T-helper 2 cell treated with Interferon-gamma antibody and Interleukin-4, amounts not matched to agents 100 ng/mL and 5 ng/mL, for 36 hours (primary cell): ENCODE measurements around the gene CELF2. TPM values are rescaled to one million over a fixed set of nuclear protein-coding genes. Genes with fewer than 3 reads are reported as not detected.
"Not testable (repeated sequence)": the region's sequence is repeated elsewhere in the genome, so short reads cannot be mapped to it uniquely, and the experiment has no call there.

Experiments used
- intact Hi-C: fragments of 100-400 bp; cut with micrococcal nuclease; formaldehyde crosslinking; loops from one replicate; pipeline ENCODE4 v1.15.1; 2023
- total RNA-seq: library from RNA; stranded (reverse); gene quantifications from 2 replicates; pipeline ENCODE4 v1.2.3, GENCODE V29; 2022

Gene CELF2
- total RNA-seq, 1 donor from 2014 or later, result 152 TPM

DNA sequence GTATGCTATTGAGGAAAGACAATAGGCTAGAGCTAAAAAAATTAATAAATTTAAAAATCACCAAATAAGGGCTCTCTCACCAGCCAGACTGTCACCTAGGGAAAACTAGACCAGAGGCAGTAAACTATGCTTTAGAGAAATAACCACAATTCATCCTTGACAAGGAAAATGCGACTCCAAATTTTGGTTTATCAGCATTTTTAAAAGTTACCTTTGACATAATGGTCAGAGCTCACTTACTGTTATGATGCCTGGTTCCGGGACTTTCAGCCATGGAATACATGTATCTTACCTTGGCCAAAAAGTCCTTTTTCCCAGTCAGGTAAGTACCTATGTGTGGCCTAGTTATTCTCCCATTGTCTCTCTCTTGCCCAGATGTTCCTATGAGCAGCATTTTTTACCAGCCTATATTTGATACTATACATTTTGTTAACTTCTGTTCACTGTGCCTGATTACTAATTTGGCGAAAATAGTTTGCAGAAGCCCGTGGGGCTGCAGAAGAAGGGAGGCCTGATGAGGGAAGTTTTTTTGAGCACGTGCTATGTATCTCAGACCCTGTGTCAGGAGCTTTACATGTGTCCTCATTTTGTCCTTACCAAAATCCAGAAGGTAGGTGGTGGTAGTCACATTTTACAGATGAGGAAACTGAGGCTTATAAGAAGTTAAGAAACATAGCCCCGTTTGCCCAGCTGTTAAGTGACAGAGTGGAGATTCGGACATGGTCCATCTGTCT, 149.7 kb downstream of the CELF2 start:
- intact Hi-C loops, result loop anchor here (2.0 to 10.0 kb wide), 3 partner anchors 59 to 877 kb away; partner anchors contain the start of genes CELF2 and UPF2

DNA sequence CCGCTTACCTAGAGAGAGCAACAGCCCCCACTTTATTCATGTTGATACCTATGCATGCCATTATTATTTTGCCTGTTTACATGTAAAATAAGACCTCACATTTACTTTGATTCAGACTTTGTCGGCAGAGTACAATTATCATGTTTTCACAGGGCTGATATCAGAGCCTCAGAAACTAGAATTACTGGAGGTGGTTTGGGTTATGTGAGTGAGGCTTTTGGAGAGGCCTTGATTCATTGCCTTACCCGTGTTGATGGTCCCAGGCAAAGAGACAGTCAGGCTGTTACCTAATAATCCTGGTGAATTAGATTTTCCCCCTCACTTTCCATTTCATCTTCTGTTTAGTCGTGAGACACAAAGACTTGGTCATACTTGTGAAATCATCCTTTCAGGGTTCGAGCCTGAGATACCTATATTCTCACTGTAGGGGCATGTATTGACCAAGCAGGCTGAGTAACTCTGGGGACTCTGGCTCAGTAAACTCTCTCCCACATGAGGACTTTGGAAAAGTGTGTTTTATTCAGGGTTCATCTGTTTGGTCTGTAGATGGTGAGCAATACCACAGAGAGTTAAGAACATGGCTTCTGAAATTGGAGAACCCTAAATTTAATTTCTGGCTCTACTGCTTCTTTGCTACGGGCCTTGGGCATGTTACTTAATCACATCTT, 150.9 kb downstream of the CELF2 start:
- intact Hi-C loops, result loop anchor here (5.0 to 10.0 kb wide), 2 partner anchors 151 to 876 kb away; partner anchors contain the start of genes CELF2 and UPF2

DNA sequence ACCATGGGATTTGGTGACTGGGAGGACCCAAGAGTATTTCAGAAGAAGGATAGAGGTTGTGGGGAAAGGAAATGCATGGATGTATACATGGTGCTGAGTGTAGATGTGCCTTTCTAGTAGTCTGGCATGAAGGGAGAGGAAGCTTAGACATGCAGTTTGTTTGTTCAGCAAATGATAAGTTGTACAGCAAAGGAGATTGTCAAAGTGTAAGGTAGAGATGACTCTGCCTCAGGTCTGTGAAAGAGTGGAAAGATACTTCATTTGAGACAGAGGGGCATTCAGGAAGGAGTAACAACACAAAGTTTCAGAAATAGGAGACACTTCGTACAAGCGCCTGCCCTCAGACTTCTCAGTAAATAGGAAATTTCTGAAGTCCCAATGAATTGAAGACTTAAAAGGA, 152.3 kb downstream of the CELF2 start:
- intact Hi-C loops, result loop anchor here (5.0 to 10.0 kb wide), 2 partner anchors 153 to 875 kb away; partner anchors contain the start of genes CELF2 and UPF2

DNA sequence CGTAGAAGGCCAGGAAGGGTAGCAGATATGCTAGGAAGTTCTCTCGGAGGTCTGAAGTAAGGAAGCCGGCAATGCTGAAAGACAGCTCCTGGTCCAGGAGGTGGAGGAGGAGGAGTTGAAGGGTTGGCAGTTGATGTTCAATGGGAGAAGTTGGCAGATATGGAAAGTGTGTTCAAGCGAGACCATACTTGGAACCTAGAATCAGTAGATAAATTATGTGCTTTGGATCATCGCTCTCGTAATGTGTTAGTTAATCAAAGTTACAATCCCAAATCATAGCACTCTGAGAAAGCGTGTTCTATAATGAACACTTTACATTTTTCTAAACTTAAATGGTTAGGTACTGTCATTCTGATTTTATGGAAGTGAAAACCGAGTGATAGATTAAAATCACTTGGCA, 152.9 kb downstream of the CELF2 start:
- intact Hi-C loops, result no loop called here

DNA sequence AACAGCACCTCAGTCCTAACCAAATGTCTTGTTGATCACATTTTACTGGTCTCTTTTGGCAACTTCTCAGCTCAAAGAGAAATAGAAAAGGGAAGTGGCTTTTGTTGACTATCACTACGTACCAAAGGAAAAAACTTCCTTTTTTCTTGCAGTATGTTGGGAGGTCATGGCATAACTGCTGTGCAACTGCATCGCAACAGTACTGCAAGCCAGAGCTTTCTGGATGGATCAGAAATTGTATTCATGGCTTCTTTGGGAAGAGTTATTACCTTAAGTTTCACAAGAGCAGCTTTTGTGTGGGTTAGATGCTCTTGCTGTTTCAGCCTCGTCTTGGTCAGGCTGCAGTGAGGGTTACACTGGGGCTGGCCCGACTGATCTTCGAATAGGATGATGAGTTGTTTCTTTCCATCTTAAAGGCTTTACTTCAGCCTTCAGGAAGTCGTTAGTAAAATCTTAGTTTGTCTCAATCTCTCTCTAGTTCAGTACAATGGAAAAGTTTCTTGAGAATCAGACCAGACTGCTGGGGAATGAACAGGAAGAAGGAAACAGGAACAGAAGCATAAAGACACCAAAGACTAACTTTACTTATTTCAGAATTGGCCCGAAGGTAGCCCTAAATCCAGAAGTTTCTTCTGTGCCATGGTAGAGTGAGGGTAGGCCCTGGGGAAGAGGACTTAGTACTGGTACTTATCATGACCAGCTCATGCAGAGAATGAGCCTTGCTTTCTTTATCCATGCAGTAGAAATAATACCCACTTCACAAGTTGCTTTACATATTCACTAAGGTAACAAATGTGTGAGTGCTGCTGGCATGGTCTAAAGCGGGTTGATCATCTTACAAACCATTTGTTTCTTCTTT, 153.6 kb downstream of the CELF2 start:
- intact Hi-C loops, result no loop called here

DNA sequence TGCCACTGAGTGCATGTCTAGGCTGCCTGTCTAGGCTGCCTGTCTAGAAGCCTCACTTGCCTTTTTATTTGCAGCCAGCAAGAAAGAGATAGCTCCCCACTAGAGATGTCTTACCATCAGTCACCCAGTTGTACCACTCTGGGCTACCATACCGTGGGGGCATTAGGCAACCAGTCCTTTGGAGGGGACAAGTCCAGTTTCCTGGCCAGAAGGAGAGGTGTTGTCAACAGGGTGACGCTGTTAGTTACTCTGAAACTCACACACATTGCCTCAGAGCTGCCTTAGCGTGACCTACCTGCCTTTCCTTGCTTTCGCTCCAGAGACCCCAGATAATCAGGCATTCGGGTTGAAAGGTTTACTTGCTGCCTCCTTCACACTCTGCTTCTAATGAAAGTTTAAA, 155.4 kb downstream of the CELF2 start:
- intact Hi-C loops, result no loop called here

DNA sequence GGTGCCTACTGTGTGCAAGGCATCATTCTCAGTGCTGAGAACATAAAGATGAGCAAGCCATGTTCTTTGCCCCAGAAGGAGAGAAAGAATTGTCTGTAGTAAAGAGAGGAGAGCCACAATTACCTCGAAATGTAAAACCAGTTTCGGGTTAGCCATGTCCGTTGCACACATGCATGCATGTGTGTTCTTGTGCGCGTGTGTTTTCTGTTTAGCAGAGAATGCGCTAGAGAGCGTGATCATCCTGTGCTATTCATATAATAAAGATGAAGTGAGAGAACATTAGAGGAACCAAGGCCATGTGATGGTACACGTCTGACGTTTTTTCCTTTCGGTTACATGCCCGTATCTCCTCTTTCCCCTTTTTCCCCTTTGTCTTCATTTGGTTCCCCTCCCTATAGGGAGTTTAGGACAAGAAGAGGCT, 158.2 kb downstream of the CELF2 start:
- intact Hi-C loops, result no loop called here

DNA sequence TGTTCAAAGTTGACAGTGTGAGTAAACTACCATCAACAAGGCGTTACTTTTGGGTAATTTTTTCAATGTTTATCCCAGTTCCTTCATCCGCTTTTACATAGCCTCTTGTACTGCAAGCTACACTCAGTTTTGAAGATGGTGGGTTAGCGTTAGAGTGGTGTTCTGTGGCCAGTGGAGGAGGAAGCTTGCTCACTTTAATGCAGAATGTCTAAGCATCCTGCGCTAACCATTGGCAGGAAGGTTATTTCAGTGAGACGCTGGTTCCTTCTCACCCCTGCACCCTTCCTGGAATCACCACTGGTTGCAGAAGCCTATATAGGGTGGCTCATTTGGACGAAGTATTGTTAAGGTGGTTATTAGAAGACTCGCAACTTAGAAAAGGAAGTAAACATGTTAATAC, 159.1 kb downstream of the CELF2 start:
- intact Hi-C loops, result no loop called here

DNA sequence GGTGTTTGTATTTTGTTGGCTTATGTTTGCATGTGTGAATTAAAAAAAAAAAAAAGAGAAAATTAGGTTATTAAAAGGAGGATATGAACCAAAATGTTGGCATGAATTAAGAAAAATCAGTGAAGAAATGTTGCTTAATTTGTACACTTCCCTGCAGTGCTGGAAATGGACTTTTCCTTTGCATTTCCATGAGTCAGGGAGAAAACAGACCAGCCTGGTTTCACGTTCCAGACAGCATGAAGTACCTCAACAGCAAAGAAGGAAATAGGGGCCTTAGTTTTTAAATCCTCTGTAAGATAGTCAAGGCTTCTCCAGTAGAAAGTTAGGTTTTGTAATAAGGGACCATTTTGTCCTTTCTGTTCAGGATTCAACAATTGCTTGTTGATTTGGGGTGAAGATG, 159.7 kb downstream of the CELF2 start:
- intact Hi-C loops, result no loop called here

DNA sequence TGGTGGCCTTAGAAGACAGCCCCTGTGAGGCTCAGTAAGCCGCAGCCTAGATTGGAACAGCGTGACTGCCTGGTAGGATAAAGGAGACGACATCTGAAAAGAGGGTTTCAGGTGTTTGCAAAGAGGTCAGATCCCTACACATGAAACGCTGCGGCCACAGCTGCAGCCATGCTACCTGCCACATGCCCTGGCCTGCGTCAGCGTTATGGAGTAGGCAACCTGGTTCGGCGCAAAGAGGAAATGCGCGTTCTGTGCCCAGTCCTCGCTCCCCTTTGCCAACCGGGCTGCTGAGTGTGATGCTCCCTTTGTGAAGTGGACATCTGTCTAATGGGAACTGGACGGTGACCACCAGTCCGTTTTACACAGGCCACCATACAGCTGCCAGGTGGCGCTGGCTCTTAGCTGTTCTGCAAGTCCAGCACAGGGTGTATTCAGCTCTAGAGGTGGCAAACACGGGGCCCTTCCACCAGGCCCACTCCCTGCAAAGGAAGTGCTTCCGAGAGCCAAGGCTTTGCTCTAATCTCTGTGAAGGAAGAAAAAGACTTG, 160.3 kb downstream of the CELF2 start:
- intact Hi-C loops, result loop anchor here (1.0 to 2.0 kb wide), 6 partner anchors 12 to 93 kb away; no protein-coding TSS in a partner anchor

DNA sequence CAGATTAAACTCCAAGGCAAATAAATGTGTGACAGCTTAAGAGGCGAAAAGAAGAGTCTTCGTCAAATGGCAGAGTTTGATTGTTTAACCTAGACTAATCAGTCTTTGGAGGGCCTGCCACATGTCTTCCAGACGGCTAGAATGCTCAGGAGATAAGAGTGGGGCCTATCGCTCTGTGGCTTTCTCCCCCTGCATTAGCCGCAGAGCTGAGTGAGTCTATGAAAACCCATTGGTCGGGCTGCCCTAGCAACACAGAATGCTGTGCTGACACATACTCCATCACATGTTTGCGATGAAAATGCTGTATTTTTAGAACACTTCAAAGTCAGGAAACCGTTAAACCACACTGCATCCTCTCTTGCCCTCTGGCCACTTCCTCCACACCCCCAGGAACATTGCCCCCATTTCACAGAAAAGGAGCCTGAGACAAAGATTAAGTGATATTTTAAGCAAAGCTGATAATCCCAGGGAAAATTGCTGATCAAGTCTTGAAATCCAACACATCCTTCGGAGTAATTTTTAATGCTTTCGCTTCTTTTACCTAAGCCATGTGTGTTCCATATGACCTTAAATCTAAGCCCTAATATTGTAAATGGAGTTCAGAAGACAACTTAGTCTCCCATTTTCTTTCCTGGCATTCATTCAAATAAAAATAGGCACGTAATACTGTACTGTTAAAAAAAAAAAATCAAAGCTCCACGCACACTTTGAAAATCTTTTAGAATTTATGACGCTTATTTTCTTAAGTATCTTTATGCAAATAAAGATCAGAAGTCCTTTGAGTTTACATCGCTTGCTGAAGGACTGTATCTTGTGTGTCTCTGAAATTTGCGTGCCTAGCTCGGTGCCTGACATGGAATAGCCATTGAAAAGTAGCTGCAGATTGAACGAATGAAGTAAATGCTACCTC, 161.2 kb downstream of the CELF2 start:
- intact Hi-C loops, result loop anchor here (1.0 to 2.0 kb wide), 6 partner anchors 13 to 92 kb away; no protein-coding TSS in a partner anchor

DNA sequence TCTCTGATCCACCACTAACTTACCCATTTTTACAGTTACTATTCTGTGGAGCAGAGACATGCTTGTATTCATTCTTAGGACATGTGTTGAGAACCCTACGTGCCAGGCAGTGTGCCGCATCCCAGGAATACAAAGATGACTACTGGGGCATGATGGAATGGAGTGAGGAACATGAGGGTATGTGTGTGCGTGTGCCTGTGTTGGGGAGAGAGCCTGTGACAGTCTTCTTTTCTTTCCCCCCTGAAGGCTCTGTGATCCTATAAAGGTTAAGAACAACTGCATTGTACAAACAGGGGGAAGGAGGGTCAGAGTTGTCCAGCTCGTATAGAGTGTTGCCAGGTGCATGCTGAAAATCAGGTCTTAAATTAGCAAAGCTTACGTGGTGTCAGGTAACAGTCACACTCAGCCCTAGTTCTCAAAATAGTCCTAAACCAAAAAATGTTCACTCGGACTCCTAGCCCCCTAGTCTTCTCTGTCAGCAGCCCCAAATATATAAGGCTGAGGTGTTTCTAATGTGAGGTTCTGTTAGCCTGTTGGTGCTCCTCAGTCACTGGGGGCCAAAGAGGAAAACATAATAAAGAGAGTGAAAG, 161.9 kb downstream of the CELF2 start:
- intact Hi-C loops, result loop anchor here (1.0 to 2.0 kb wide), 3 partner anchors 30 to 91 kb away; no protein-coding TSS in a partner anchor

DNA sequence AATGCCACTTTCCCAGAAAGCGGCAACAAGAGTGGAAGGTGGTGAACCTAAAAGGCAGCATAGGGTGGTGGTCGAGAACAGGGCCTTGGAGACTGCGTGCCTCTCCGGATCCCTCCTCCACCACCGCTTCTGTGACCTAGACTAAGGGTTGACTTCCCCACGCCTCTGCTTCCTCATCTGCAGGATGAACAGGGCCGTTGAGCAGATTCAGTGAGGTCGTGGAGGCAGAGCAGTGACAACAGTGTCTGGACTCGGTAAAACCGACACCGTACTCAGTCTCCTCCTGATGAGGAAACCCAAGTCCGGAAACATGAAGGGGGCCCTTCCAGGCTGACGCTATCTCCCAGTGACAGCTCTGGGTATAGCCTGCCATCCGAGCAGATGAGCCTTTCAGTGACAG, 162.6 kb downstream of the CELF2 start:
- intact Hi-C loops, result loop anchor here (1.0 kb wide), 1 partner anchor 29 kb away; no protein-coding TSS in a partner anchor

DNA sequence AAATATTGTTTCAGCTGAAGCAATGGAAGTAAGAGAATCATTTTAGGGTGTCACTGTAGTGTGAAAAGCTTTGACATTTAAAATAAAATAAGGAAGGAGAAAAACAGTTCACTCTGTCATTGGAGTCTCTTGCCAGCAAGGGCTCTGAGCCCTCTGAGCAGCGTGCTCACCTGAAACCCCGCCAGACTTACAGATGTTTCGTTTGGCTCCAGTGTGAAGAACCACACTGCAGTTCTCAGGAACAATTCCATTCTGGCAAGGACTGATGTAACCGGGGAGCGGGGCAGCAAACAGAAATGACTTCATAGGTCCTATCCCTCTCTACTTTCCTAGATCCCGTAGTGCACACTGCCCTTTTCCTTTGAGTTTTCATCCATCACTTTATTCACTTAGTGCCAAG, 164.3 kb downstream of the CELF2 start:
- intact Hi-C loops, result no loop called here

DNA sequence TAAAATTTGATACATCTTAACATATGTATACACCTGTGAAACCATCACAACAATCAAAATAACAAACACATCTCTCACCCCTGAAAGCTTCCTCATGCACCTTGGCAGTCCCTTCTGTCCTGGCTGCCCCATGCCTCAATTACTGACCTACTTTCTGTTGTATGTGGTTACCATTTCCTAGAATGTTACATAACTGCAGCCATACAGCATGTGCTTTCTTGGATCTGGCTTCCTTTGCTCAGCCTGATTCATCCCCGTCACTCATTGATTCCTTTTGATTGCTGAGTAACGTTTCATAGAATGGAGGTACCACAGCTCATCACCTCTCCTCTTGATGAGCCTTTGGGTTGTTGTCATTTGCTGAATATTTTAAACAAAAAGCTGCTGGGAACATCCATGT, 165.3 kb downstream of the CELF2 start:
- intact Hi-C loops, result no loop called here

DNA sequence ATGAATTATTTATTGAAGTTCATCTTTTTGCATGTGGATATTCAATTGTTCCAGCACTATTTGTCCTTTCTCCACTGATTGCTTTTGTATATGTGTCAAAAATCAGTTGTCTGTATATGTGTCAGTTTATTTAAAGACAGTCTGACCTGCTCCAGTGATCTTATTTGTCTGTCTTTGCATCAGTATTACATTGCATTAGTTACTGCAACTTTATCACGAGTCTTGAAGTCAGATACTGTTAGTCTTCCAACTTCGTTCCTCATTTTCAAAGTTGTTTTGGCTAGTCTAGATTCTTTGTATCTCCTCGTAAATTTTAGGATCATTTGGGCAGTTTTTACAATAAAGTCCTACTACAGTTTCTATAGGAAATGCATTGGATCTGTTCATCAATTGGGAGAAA, 166.4 kb downstream of the CELF2 start:
- intact Hi-C loops, result no loop called here

DNA sequence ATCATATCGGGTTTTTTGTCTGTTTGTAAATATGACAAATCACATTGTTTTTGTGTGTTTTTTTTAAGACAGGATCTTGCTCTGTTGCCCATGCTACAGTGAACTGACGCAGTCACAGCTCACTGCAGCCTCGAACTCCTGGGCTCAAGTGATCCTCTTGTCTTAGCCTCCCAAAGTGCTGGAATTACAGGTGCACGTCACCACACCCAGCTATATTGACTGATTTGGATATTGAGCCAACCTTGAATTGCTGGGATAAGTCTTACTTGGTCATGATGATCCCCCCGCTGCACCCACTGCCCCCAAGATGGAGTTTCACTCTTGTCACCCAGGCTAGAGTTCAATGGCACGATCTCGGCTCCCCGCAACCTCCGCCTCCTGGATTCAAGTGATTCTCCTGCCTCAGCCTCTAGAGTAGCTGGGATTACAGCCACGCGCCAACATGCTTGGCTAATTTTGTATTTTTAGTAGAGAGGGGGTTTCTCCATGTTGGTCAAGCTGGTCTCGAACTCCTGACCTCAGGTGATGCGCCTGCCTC, 167.5 kb downstream of the CELF2 start:
- intact Hi-C loops, result not testable (repeated sequence)

DNA sequence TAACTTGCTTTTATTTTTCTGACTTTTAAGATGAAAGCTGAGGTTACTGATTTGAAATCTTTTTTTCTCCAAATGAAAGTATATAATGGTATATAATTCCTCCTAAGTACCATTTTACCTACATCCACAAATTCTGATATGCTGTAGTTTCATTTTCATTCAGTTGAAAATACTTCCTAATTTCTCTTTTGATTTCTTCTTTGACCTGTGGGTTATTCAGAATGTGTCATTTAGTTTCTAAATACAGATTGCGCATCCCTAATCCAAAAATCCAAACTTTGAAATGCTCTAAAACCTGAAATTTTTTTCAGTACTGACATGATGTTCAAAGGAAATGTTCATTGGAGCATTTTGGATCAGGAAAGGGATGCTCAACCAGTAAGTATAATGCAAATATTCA, 168.7 kb downstream of the CELF2 start:
- intact Hi-C loops, result no loop called here

DNA sequence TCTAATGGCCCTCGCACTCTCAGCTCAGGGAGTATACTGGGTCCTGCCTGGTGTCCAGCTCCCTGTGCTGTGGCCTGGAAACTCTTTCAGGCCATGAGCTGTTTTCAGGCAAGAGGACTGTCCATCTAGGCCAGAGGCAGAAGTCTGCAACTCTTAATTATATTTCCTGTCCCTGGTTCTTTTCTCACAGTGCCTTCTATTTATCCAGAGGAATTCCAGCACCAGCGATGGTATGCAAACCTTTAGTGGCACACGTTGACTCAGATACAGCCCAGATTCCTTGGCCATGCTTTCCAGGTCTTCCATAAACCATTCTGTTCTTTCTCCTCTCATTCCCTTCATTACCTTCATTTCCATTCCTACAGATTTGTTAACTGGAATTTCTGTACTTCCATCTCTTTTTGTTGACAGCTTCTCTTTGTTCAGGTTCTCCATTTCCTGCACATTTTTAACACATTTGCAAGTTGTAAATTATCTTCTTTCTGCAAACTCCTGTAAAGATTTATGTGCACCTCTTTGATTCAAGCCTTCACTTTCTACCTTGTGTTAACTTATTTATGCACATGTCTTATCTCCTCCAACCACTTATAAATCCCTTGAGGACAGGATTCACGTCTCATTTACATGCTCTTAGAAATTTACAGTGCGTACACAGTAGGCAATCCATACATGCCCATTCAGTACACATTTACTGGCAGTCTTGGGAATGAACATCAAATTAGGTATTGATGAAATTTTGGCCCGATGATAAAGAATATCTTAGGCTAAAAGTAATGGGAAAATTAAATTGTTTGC, 172.1 kb downstream of the CELF2 start:
- intact Hi-C loops, result no loop called here
